A204.1 (cell line): ENCODE measurements around the gene ST3GAL4.
"Not testable (repeated sequence)": the region's sequence is repeated elsewhere in the genome, so short reads cannot be mapped to it uniquely, and the experiment has no call there.

Source experiments
- FAIRE-seq: peaks from 2 replicates; lab custom pipeline; 2012; peaks lifted over from hg19 to GRCh38; lab: Jason Lieb, UNC

ST3GAL4 gene

GRCh38 chr11:126365508-126365907, 10.0 kb downstream of the ST3GAL4 start:
- FAIRE-seq, result not testable (repeated sequence)

- FAIRE-seq, result no peak
These were observed 10.8 kb downstream of the ST3GAL4 start for GRCh38 chr11:126366064-126366822.

GRCh38 chr11:126366823-126367654, 11.6 kb downstream of the ST3GAL4 start:
- not testable (repeated sequence) for FAIRE-seq

GRCh38 chr11:126367806-126368205, 12.3 kb downstream of the ST3GAL4 start:
- not testable (repeated sequence) for FAIRE-seq

- FAIRE-seq, result not testable (repeated sequence)
These were observed 13.0 kb downstream of the ST3GAL4 start for GRCh38 chr11:126368336-126369119.

GRCh38 chr11:126370016-126370415, 14.5 kb downstream of the ST3GAL4 start:
- no peak for FAIRE-seq

- FAIRE-seq, result no peak
These were observed 16.1 kb downstream of the ST3GAL4 start for GRCh38 chr11:126371595-126371994.

- FAIRE-seq, result not testable (repeated sequence)
These were observed 18.0 kb downstream of the ST3GAL4 start for GRCh38 chr11:126373389-126374066.

- not testable (repeated sequence) for FAIRE-seq
These were observed 19.2 kb downstream of the ST3GAL4 start for GRCh38 chr11:126374562-126375300.

- FAIRE-seq, result no peak
These were observed 20.2 kb downstream of the ST3GAL4 start for GRCh38 chr11:126375726-126376125.

- FAIRE-seq, result no peak
These were observed 23.3 kb downstream of the ST3GAL4 start for GRCh38 chr11:126378763-126379162.

- no peak for FAIRE-seq
These were observed 25.4 kb downstream of the ST3GAL4 start for GRCh38 chr11:126380909-126381308.

- not testable (repeated sequence) for FAIRE-seq
These were observed 26.5 kb downstream of the ST3GAL4 start for GRCh38 chr11:126381960-126382359.

- FAIRE-seq, result not testable (repeated sequence)
These were observed 27.2 kb downstream of the ST3GAL4 start for GRCh38 chr11:126382641-126383040.

- no peak for FAIRE-seq
These were observed 28.2 kb downstream of the ST3GAL4 start for GRCh38 chr11:126383339-126384335.

- FAIRE-seq, result no peak
These were observed 29.1 kb downstream of the ST3GAL4 start for GRCh38 chr11:126384449-126385070.

- FAIRE-seq, result no peak
These were observed 30.7 kb downstream of the ST3GAL4 start for GRCh38 chr11:126385991-126386728.

GRCh38 chr11:126386729-126387071, 31.2 kb downstream of the ST3GAL4 start:
- FAIRE-seq, result not testable (repeated sequence)

- no peak for FAIRE-seq
These were observed 32.4 kb downstream of the ST3GAL4 start for GRCh38 chr11:126387857-126388256.
